ENCODE measurements around the gene DZIP1.

DNA sequence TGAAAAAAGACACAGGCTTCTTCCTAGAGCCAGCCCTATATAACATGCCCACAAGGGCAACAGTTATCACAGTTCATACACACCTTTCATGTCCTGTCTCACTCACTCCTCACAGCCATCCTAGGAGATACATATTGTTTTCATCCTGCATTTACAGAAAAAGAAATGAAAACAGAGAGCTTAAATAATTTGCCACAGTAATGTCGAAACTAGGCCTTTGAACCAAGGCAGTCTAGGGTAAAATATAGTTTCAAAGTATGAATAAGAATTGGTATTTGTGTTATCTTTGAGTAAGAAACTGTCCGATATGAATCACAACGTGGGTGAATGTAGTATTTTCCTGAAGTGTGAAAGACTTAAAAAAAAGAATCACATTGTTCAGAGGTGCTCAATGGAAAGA is 65.2 kb downstream of the DZIP1 start:
- no peak for TF ChIP-seq CTCF (IDR thresholded peaks at IDR 0.05)
- TF ChIP-seq EZH2 (IDR thresholded peaks at IDR 0.05; ENCODE audit: borderline replicate concordance, insufficient read depth, low read depth, low read length, poor library complexity, severe bottlenecking) = no peak
